Colonic mucosa (tissue), 4 donors: ENCODE data around the gene NAPEPLD. TPM values are rescaled to one million over a fixed set of nuclear protein-coding genes. Genes with fewer than 3 reads are reported as not detected.

Source experiments
- DNase-seq: peaks from one replicate; pipeline ENCODE4 v3.0.0-alpha.2; 2020
- H3K27ac ChIP-seq: fragments of 200-600 bp; one replicate; pipeline ENCODE4 v1.8.0; 2021
- H3K27me3 ChIP-seq: fragments of 200-600 bp; one replicate; pipeline ENCODE4 v1.8.0; 2021
- H3K36me3 ChIP-seq: fragments of 200-600 bp; one replicate; pipeline ENCODE4 v1.8.0; 2021
- H3K4me1 ChIP-seq: fragments of 200-600 bp; one replicate; pipeline ENCODE4 v1.8.0; 2021; ENCODE audit warnings: mild to moderate bottlenecking
- H3K4me3 ChIP-seq: fragments of 200-600 bp; one replicate; pipeline ENCODE4 v1.8.0; 2021
- H3K9ac ChIP-seq, 2 donors: one replicate each; pipeline ENCODE4 v1.7.0; 2013; ENCODE audit warnings: control low read depth in 2 of 2, low read depth in 2 of 2, low read length in 2 of 2
- H3K9me3 ChIP-seq: fragments of 200-600 bp; one replicate; pipeline ENCODE4 v1.8.0; 2021
- intact Hi-C: fragments of 100-400 bp; cut with DNase I; formaldehyde crosslinking; loops from one replicate; pipeline ENCODE4 v1.14.1; 2022
- total RNA-seq, 2 donors: library from RNA; stranded (reverse); fragmentation: NEBNext Ultra II Directional in 1 of 2; extraction: Animal tissue kit (Norgen Biotek cat#: 25700) in 1 of 2; gene quantifications; one replicate each; pipeline ENCODE4 v1.2.1, GENCODE V29; 2021
- TF ChIP-seq, protein P1 (sequence below): fragments of 200-600 bp; IDR thresholded peaks from one replicate; pipeline ENCODE4 v1.8.0; 2022; ENCODE audit warnings: antibody characterized with exemption, mild to moderate bottlenecking
- donor health status: healthy.
- donor health status: DM: no; HTN: no; CAD: no.
- donor health status: DM: no; HTN: no; CAD: no.

NAPEPLD gene
- total RNA-seq, 2 donors from 2014 or later = 61.4 to 64.6 TPM

- Histone ChIP-seq H3K36me3 (no peaks in the 10 kb centered on the region), H3K27ac (no peak overlapping the region), H3K9ac (no peak overlapping the region), H3K9me3 (no peaks in the 10 kb centered on the region), H3K4me1 (peaks cover 4% of the 10 kb centered on the region), H3K4me3 (no peak overlapping the region), H3K27me3 (no peaks in the 10 kb centered on the region)
- intact Hi-C loops = no loop called here
- TF ChIP-seq, protein P1, sequence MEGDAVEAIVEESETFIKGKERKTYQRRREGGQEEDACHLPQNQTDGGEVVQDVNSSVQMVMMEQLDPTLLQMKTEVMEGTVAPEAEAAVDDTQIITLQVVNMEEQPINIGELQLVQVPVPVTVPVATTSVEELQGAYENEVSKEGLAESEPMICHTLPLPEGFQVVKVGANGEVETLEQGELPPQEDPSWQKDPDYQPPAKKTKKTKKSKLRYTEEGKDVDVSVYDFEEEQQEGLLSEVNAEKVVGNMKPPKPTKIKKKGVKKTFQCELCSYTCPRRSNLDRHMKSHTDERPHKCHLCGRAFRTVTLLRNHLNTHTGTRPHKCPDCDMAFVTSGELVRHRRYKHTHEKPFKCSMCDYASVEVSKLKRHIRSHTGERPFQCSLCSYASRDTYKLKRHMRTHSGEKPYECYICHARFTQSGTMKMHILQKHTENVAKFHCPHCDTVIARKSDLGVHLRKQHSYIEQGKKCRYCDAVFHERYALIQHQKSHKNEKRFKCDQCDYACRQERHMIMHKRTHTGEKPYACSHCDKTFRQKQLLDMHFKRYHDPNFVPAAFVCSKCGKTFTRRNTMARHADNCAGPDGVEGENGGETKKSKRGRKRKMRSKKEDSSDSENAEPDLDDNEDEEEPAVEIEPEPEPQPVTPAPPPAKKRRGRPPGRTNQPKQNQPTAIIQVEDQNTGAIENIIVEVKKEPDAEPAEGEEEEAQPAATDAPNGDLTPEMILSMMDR = no peak
- no peak for DNase-seq
These were observed 28.5 kb downstream of the NAPEPLD start for GRCh38 chr7:103120362-103120761.

DNA sequence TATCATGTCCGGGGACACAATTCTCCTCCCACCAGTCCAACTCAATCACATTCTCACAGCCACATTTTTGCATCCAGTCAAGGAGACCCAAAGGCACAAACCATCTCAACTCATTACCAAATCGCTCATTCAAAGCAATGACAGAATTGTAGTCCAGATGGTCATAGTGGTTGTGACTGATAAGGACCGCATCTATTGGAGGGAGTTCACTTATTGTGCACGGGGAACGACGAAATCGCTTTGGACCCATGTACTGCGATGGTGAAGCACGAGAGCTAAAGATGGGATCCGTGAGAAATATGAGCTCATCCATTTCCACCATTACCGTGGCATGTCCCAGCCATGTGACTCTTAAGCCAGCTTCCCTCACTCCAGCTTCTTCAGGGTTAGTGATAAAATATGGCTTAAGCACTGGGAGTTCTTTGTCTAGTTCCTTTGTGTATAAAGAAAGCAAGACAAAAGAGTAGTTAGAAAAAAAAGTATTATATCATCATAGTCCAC lies 29.1 kb downstream of the NAPEPLD start:
- H3K36me3 ChIP-seq = no peaks in the 10 kb centered on the region
- intact Hi-C loops = no loop called here

GRCh38 chr7:103117465-103117864 lies 31.4 kb downstream of the NAPEPLD start:
- DNase-seq = no peak
- no peaks in the 10 kb centered on the region for H3K9me3 ChIP-seq
- no peak overlapping the region for H3K9ac ChIP-seq
- H3K4me3 ChIP-seq = no peak overlapping the region
- TF ChIP-seq, protein P1 = no peak
- intact Hi-C loops = no loop called here
- peaks cover 6% of the 10 kb centered on the region for H3K36me3 ChIP-seq
- H3K4me1 ChIP-seq = peaks cover 4% of the 10 kb centered on the region
- H3K27ac ChIP-seq = no peak overlapping the region
- H3K27me3 ChIP-seq = no peaks in the 10 kb centered on the region

More for the DNA sequence above, 29.1 kb downstream of the NAPEPLD start:
- H3K9me3 ChIP-seq = no peaks in the 10 kb centered on the region
- DNase-seq = no peak
- H3K27ac ChIP-seq = no peak overlapping the region
- TF ChIP-seq, protein P1 = no peak
- peaks cover 4% of the 10 kb centered on the region for H3K4me1 ChIP-seq
- no peak overlapping the region for H3K9ac ChIP-seq
- H3K4me3 ChIP-seq = no peak overlapping the region
- no peaks in the 10 kb centered on the region for H3K27me3 ChIP-seq

DNA sequence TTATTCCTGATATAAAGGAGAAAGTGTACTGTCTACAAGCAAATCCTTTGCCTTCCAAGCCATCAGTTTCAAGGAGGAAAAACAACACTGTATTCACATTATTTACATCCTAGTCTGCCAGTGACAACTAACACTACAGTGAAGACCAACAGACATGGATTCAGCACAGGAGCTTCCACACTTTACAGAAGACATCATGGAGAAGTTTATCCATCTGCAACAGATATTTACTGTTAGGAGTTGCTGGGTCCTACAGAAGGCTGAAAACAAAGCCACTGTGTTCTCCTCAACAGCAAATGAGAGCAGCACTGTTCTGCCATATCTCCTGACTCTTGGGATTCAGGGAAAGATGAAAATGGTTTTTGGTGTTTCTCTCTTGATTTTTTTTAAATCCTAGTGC lies 31.9 kb downstream of the NAPEPLD start:
- no peak for DNase-seq
- intact Hi-C loops = no loop called here
- Histone ChIP-seq H3K9me3 (no peaks in the 10 kb centered on the region), H3K27ac (no peak overlapping the region), H3K27me3 (no peaks in the 10 kb centered on the region), H3K9ac (no peak overlapping the region), H3K36me3 (peaks cover 6% of the 10 kb centered on the region), H3K4me3 (no peak overlapping the region), H3K4me1 (peaks cover under 1% of the 10 kb centered on the region)
- TF ChIP-seq, protein P1 = no peak

DNA sequence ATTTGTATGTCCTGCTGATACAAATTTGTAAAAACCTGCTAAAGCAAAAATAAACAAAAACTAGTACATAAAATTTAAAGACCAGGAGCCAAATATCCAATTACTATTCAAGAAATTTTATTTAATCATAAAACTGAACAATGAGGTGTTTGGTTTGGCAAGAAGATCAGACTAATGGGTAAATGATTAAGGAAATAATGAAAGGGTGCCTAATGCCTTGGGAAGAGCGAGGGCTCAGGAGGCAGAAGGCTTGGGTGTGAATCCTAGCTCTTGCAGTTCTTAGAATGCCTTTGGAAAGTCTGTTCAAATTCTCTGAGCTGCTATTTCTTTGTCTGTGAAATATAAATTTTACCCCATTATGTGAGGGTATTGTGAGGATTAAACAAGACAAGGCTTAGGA lies 32.4 kb downstream of the NAPEPLD start:
- H3K9me3 ChIP-seq = no peaks in the 10 kb centered on the region
- peaks cover 6% of the 10 kb centered on the region for H3K36me3 ChIP-seq
- TF ChIP-seq, protein P1 = no peak
- H3K27ac ChIP-seq = no peak overlapping the region
- no peak overlapping the region for H3K9ac ChIP-seq
- intact Hi-C loops = no loop called here
- no peak for DNase-seq
- H3K27me3 ChIP-seq = no peaks in the 10 kb centered on the region
- H3K4me3 ChIP-seq = no peak overlapping the region
- H3K4me1 ChIP-seq = no peaks in the 10 kb centered on the region
